ENCODE data around the gene ELAVL3. TPM values are rescaled to one million over a fixed set of nuclear protein-coding genes. Genes with fewer than 3 reads are reported as not detected.

Gene ELAVL3
- total RNA-seq, 1 experiment from 2014 or later: 1.3 TPM

DNA sequence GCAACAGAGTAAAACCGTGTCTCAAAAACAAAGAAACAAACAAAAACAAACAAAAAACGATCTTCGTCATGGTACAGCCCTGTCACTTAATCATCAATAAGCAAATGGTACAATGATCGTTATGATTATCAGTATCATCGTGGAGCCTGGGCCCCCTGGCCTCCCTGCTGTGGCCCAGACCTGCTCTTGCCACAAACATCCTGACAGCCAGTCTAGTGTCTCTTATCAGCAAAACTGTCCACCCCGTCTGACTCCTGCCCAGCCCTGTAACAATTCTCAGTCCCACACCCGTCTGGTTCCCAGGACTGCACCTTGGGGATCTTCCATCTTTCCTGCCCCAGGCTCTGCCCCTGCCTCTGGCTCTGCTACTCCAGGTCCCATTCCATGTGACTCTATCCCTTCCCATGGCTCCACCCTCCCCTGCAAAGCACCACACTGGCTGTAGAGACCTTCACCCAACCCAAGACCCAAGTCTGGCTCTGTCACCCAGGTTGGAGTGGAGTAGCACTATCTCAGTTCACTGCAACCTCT lies 19.1 kb upstream of the ELAVL3 start:
- no peak for DNase-seq (ENCODE audit: low read depth in 1 of 2, low spot score in 2 of 2)
- H3K36me3 ChIP-seq: peaks cover 19% of the 10 kb centered on the region; the same call in 1 of the 2 replicates
- peaks cover 5% of the 10 kb centered on the region; the same call in 1 of the 2 replicates for H3K4me1 ChIP-seq (replicated peaks)
- no peaks in the 10 kb centered on the region for H3K27me3 ChIP-seq (replicated peaks)
- no peak overlapping the region for H3K4me3 ChIP-seq
- no peak overlapping the region for H3K27ac ChIP-seq
- H3K9me3 ChIP-seq (replicated peaks): no peaks in the 10 kb centered on the region

DNA sequence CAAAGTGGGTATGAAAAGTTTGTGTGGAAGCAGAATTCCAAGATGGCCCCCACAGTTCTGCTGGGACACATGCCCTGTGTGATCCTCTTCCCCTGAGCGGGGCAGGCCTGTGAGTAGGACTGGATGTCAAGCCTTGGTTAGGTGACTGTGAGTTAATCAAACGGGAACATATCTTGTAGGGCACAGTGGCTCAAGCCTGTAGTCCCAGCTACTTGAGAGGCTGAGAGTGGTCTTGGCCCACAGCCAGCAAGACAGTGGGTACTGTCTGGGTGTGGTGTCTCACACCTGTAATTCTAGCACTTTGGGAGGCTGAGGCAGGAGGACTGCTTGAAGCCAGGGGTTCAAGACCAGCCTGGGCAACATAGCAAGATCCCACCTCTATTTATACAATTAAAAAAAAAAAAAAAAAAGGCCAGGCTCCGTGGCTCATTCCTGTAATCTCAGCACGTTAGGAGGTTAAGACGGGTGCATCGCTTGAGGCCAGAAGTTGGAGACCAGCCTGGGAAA lies 18.4 kb upstream of the ELAVL3 start:
- Histone ChIP-seq H3K27ac (no peak overlapping the region), H3K36me3 (peaks cover 21% of the 10 kb centered on the region; the same call in 1 of the 2 replicates), H3K4me1 (replicated peaks) (no peaks in the 10 kb centered on the region), H3K4me3 (no peak overlapping the region), H3K27me3 (replicated peaks) (no peaks in the 10 kb centered on the region), H3K9me3 (replicated peaks) (no peaks in the 10 kb centered on the region)
- no peak for DNase-seq (ENCODE audit: low read depth in 1 of 2, low spot score in 2 of 2)

DNA sequence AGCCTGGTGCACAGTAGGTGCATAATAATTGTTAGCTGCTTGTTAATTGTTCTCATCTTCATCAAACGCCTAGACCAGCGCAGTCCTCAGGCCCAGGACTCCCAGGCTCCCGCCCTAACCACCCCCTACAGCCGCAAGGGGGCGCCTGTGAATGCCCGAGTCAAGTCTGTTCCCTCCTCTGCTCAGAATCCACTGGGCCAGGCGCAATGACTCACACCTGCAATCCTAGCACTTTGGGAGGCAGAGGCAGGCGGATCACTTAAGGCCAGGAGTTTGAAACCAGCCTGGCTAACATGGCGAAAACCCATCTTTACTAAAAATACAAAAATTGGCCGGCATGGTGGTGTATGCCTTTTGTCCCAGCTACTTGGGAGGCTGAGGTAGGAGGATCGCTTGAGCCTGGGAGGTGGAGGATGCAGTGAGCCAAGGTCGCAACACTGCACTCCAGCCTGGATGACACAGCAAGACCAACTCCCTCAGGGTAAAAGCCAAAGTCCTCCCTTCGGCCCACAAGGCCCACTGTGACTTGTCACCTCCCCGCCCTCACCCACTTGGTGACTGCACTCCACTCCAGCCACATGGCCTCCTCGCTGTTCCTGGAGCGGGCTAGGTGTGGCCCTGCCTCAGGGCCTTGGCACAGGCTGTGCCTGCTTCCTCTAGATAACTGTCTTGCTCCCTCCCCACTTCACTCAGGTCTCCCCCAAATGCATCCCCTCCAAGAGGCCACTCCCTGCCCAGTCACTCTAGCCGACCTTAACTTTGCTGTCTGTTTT lies 15.7 kb upstream of the ELAVL3 start:
- H3K4me1 ChIP-seq (replicated peaks): no peaks in the 10 kb centered on the region
- H3K9me3 ChIP-seq (replicated peaks): no peaks in the 10 kb centered on the region
- DNase-seq (ENCODE audit: low read depth in 1 of 2, low spot score in 2 of 2): peak; percentile 60 to 92
- no peak overlapping the region for H3K27ac ChIP-seq
- no peaks in the 10 kb centered on the region for H3K27me3 ChIP-seq (replicated peaks)
- no peak overlapping the region for H3K4me3 ChIP-seq
- H3K36me3 ChIP-seq: peaks cover 16% of the 10 kb centered on the region; the same call in 1 of the 2 replicates

DNA sequence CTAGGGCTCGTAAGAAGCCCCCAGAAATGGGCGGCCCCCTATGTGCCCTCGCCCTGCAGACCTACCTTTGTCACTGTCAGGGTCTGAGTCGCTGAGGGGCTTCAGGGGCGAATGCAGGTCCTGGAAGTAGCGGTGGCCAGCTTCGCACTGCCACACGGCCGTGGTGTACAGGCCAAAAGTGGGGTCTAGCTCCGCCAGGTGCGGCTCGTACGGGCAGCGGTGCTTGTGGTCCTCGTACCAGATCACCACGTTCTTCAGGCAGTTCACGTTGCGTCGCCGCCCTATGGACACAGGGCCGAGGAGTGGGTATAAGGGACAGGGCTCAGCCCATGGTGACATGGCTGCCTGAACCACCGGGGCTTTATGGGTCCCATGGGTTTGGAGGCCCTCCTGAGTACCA lies 15.0 kb upstream of the ELAVL3 start:
- no peaks in the 10 kb centered on the region for H3K4me1 ChIP-seq (replicated peaks)
- no peak overlapping the region for H3K4me3 ChIP-seq
- H3K27me3 ChIP-seq (replicated peaks): no peaks in the 10 kb centered on the region
- H3K9me3 ChIP-seq (replicated peaks): no peaks in the 10 kb centered on the region
- no peak for DNase-seq (ENCODE audit: low read depth in 1 of 2, low spot score in 2 of 2)
- H3K36me3 ChIP-seq: peaks cover 16% of the 10 kb centered on the region; the same call in 1 of the 2 replicates
- no peak overlapping the region for H3K27ac ChIP-seq

DNA sequence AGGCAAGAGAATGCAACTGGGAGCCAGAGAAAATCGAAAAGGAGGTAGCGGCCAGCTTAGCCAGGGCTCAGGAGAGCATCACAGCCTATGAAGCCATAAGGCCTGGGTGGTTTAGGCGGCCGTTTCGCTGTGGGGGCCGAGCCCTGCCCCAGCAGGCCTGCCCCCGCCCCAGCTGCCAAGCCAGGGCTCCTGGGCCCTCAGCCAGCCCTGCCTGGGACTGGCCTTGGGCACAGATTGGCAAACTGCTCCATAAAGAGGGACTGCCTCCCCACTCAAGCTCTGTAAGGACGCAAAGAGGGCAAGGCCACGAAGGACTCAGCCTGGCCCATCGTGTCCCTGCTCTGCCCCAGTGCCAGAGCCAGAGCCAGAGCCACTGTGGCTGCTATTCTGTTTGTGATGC lies 14.6 kb upstream of the ELAVL3 start:
- Histone ChIP-seq H3K27ac (no peak overlapping the region), H3K27me3 (replicated peaks) (no peaks in the 10 kb centered on the region), H3K36me3 (peaks cover 16% of the 10 kb centered on the region; the same call in 1 of the 2 replicates), H3K4me3 (no peak overlapping the region), H3K4me1 (replicated peaks) (no peaks in the 10 kb centered on the region), H3K9me3 (replicated peaks) (no peaks in the 10 kb centered on the region)
- DNase-seq (ENCODE audit: low read depth in 1 of 2, low spot score in 2 of 2): no peak

DNA sequence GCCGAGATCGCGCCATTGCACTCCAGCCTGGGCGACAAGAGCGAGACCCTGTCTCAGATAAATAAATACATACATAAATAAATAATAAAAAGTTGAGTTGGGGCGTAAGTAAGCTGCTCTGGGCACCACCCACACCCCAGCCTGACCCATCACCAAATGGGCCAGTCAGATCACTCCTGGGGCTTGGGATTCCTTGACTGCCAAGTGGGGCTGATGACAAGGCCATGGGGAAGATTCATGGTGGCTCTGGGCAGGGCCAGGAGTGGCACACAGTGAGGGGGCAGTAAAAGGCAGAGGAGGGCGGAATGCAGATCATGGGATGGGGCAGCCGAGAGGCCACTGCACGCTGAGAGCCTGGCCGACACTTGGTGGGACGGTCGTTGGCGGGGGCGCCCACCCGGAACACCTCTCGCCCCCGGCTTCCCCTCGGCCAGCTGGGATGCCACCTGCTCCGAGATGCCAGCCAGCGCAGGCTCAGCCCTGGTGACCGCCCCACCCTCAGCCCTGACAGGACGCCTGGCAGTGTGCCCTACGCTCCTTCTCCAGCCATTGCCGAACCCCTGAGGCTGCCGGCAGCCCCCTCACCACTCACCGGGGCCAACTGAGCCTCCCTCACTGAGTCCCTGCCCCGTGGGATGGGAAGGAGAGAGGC lies 13.9 kb upstream of the ELAVL3 start:
- Histone ChIP-seq H3K9me3 (replicated peaks) (no peaks in the 10 kb centered on the region), H3K36me3 (peaks cover 16% of the 10 kb centered on the region; the same call in 1 of the 2 replicates), H3K4me3 (no peak overlapping the region), H3K27me3 (replicated peaks) (no peaks in the 10 kb centered on the region), H3K4me1 (replicated peaks) (no peaks in the 10 kb centered on the region), H3K27ac (no peak overlapping the region)
- no peak for DNase-seq (ENCODE audit: low read depth in 1 of 2, low spot score in 2 of 2)

DNA sequence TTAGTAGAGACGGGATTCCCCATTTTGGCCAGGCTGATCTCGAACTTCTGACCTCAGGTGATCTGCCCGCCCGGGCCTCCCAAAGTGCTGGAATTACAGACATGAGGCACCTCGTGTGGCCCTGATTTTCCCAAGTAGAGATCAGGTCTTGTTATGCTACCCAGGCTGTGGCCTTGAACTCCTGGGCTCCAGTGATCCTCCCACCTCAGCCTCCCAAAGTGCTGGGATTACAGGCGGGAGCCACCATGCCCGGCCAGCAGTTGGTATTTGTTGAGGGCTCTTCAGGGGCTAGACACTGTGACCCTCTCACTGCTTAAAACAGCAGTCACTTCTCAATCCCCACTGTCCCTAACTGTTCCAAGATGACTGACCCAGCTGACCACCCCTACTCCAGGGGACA lies 8.5 kb upstream of the ELAVL3 start:
- DNase-seq (ENCODE audit: low read depth in 1 of 2, low spot score in 2 of 2): no peak
- Histone ChIP-seq H3K36me3 (peaks cover 2% of the 10 kb centered on the region; the same call in 1 of the 2 replicates), H3K9me3 (replicated peaks) (no peaks in the 10 kb centered on the region), H3K4me3 (no peak overlapping the region), H3K27me3 (replicated peaks) (no peaks in the 10 kb centered on the region), H3K4me1 (replicated peaks) (no peaks in the 10 kb centered on the region), H3K27ac (no peak overlapping the region)

DNA sequence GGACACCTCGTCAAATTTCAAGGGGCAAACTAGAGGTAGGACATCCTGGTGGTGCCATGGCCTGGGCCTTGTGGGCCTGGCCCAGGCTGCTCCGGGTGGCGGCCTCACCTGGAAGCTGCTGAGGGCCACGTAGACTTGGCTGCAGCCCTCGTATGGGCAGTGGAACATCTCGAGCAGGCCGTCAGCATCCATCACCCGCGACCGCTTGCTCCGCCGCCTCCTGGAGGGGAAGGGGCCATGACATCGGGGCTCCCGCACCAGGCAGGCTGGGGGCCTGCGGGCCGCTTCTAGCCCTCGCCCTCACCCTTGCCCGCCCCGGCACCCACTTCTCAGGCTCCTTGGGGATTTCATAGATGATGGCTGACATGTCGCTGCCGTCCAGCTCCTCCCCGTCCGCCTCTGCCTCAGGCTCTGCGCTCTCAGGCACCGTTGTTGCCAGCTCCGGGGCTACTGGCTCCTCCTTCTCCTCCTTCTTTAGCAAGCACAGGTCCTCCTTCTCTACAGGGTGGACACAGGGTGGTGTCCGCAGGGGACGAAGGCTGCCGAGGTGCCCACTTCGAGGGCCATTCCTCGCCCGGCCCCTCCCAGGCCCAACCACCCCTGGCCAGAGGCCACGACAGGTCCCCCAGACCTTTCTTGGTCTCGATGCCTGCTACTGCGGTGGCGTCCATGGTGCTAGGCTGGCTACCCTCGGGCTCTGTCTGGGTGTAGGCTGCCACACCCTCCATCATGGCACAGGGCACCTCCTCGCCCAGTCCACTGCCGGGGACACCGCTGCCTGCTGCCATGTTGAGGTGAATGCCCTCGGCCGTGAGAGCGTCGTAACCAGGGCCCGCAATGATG lies 6.0 kb upstream of the ELAVL3 start:
- Histone ChIP-seq H3K4me1 (replicated peaks) (peaks cover 10% of the 10 kb centered on the region), H3K27ac (no peak overlapping the region), H3K4me3 (no peak overlapping the region), H3K27me3 (replicated peaks) (peaks cover 9% of the 10 kb centered on the region), H3K36me3 (0 out of 2 replicates have a peak, but pooled peaks cover 3% of the 10 kb centered on the region), H3K9me3 (replicated peaks) (peaks cover 6% of the 10 kb centered on the region)
- DNase-seq (ENCODE audit: low read depth in 1 of 2, low spot score in 2 of 2): no peak

DNA sequence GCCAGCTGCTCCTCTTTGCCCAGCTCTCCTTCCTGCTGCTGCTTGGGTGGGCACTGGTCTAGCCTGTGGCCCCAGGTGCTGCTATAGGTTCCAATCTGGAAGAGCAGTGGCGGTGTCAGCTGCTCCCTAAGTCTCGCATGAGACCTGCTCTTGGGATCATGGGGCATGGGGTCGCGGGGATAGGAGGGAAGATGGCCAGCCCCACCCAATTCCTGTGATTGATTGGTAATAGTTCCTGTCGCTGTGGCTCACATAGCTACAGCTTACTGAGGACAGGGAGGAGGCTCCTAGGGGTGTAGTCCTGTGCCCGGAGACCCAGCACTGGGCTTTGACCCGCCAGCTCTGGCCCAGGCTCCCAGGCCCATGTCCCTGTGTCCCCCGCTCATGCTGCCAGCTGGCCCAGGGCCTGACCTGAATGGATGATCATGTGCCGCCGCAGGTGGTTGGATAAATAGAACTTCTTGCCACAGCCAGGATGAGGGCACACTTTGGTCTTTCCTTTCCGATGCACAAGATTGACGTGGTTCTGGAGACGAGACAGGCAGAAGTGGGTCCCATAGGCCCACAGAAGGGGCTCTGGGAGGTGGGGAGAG lies 4.5 kb upstream of the ELAVL3 start:
- peaks cover 23% of the 10 kb centered on the region for H3K27me3 ChIP-seq (replicated peaks)
- peaks cover 6% of the 10 kb centered on the region for H3K9me3 ChIP-seq (replicated peaks)
- no peak for DNase-seq (ENCODE audit: low read depth in 1 of 2, low spot score in 2 of 2)
- no peak overlapping the region for H3K4me3 ChIP-seq
- 0 out of 2 replicates have a peak, but pooled peaks cover 3% of the 10 kb centered on the region for H3K36me3 ChIP-seq
- H3K27ac ChIP-seq: no peak overlapping the region
- peaks cover 16% of the 10 kb centered on the region for H3K4me1 ChIP-seq (replicated peaks)

DNA sequence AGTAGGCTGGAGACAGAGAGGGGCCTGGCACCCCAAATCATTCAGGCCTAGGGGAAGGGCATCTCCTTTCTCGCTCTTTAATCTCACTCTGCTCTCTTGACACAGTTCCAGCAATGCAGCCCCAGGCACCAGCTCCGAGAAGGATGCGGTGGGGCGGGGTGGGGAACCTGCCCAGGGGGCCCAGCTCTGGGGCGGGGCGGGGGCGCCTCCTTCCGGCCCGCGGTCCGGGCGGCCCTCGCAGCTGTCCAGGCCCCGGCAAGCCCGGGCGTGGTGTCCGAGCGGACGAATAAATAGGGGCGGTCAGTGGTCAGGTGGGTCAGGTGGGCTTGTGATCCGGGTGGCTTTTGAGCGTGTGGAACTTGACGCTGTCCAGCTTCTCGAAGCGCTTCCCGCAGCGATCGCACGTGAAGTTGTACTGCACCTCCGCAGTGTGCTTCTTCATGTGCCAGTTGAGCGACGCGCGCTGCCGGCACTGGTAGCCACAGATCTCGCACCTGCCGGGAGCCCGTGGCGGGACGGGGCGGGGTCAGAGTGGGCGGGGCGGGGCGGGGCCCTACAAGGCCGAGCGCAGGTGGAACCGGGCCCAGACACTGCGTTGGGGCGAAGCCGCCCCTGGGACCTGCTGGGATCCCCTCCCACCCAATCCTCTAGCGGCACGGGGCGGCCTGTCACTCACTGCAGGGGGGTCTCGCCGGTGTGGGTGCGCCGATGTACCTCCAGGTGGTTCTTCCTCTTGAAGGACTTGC lies 2.7 kb upstream of the ELAVL3 start:
- Histone ChIP-seq H3K27me3 (replicated peaks) (peaks cover 41% of the 10 kb centered on the region), H3K9me3 (replicated peaks) (peaks cover 10% of the 10 kb centered on the region), H3K4me1 (replicated peaks) (peaks cover 20% of the 10 kb centered on the region), H3K4me3 (no peak overlapping the region), H3K27ac (no peak overlapping the region), H3K36me3 (0 out of 2 replicates have a peak, but pooled peaks cover 3% of the 10 kb centered on the region)
- no peak for DNase-seq (ENCODE audit: low read depth in 1 of 2, low spot score in 2 of 2)

DNA sequence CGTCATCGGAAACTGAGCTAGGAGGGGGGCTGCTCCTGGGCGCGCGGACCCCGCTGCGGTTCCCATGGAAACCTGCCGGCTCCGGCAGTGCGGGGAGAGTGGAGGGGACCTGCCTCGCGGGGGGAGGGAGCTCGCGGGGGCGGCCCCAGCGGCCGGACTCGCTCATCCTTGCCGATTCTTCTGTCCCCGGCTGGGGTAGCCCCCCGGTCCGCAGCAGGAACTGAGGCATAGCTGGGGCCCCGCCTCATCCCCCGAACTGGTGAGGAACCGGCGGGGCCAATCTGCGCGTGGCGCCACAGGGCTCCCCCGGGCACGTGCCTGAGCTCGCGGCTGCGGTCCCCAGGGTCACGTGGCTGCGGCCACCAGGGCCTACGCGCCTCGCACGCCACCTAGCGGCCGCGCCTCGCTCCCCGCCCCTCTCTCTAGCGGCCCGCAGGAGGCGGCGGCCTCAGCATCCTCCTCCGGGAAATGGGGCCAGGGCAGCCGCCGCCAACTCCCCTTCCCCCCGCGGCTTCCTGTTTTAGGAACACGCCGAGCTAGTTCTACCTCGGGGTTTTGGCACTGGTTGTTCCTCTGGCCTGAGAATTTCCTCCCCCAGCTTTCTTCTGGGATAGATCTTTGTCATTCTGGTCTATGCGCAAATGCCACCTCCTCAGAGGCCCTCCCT lies 1.7 kb upstream of the ELAVL3 start:
- Histone ChIP-seq H3K4me1 (replicated peaks) (peaks cover 20% of the 10 kb centered on the region), H3K27me3 (replicated peaks) (peaks cover 42% of the 10 kb centered on the region), H3K36me3 (0 out of 2 replicates have a peak, but pooled peaks cover 3% of the 10 kb centered on the region), H3K27ac (no peak overlapping the region), H3K4me3 (peak overlapping the region; percentile 21), H3K9me3 (replicated peaks) (peaks cover 10% of the 10 kb centered on the region)
- peak; percentile 70 to 77 for DNase-seq (ENCODE audit: low read depth in 1 of 2, low spot score in 2 of 2)

Measured in SJSA1 (cell line).